Cardiac fibroblast (primary cell): ENCODE data around the gene DNM3.
A peak's percentile ranks its signal among the peaks of the same experiment; 100 is the strongest.

Experiments used
- DNase-seq, 2 donors: peaks; one replicate each; pipeline versions ENCODE4 v3.0.0 to v3.0.0-alpha.2; 2010; ENCODE audit warnings: low read depth in 2 of 2
- H3K4me3 ChIP-seq, 2 donors: replicated peaks in 1 of 2; 1 replicate in 1 of 2; 2 replicates in 1 of 2; pipeline ENCODE4 v1.5.1; 2011; ENCODE audit warnings: low read depth in 2 of 2, low read length in 2 of 2, mild to moderate bottlenecking in 2 of 2, moderate library complexity in 1 of 2
- CTCF ChIP-seq: IDR thresholded peaks from one replicate; pipeline ENCODE4 v1.5.1; 2011; ENCODE audit warnings: low read depth, mild to moderate bottlenecking, low read length, inconsistent platforms

Gene DNM3

GRCh38 chr1:172003766-172004530, 162.7 kb downstream of the DNM3 start:
- no peak overlapping the region for H3K4me3 ChIP-seq
- no peak for TF ChIP-seq CTCF
- DNase-seq, result peak in 1 of 2 donors; percentile 11

GRCh38 chr1:172004671-172005070, 163.4 kb downstream of the DNM3 start:
- no peak for DNase-seq
- no peak for TF ChIP-seq CTCF
- no peak overlapping the region for H3K4me3 ChIP-seq

GRCh38 chr1:172005856-172006255, 164.6 kb downstream of the DNM3 start:
- no peak overlapping the region for H3K4me3 ChIP-seq
- no peak for TF ChIP-seq CTCF
- peak; percentile 5 to 33 for DNase-seq

GRCh38 chr1:172006660-172007059, 165.4 kb downstream of the DNM3 start:
- DNase-seq, result no peak
- TF ChIP-seq CTCF, result no peak
- H3K4me3 ChIP-seq, result no peak overlapping the region

GRCh38 chr1:172018727-172019311, 177.5 kb downstream of the DNM3 start:
- no peak for TF ChIP-seq CTCF
- no peak for DNase-seq
- no peak overlapping the region for H3K4me3 ChIP-seq

GRCh38 chr1:172019976-172020375, 178.7 kb downstream of the DNM3 start:
- no peak for TF ChIP-seq CTCF
- DNase-seq, result no peak
- H3K4me3 ChIP-seq, result no peak overlapping the region
